Measurements from ENCODE around the gene DTX1. TPM values are rescaled to one million over a fixed set of nuclear protein-coding genes. Genes with fewer than 3 reads are reported as not detected.

Gene DTX1
- total and polyA plus RNA-seq, 2 of the 8 experiments (the other 6 are each of a cell fraction or from before 2014, with no cell fraction given), result 4.7 to 6.9 TPM

GRCh38 chr12:113095405-113095804 is 38.9 kb downstream of the DTX1 start:
- Histone ChIP-seq H2BK5ac (ENCODE audit: low read depth, low read length) (no peak overlapping the region), H3K23ac (ENCODE audit: insufficient read length) (no peak overlapping the region), H3K9me3 (ENCODE audit: insufficient read depth in 2 of 2, low read depth in 1 of 2, low read length in 1 of 2) (no peaks in the 10 kb centered on the region), H3K4me3 (ENCODE audit: extremely low read depth in 1 of 4, insufficient read depth in 2 of 4, low read depth in 3 of 4, low read length in 4 of 4) (no peak overlapping the region), H3K4me1 (replicated peaks in 1 of 4; ENCODE audit: control insufficient read depth in 3 of 4, insufficient read depth in 4 of 4, low read length in 3 of 4) (peaks cover 0 to 14% (median 6%) of the 10 kb centered on the region in 4 experiments; a peak in 5 of 7 replicates), H2BK120ac (replicated peaks; ENCODE audit: low read depth, low read length) (no peak overlapping the region), H2AFZ (ENCODE audit: low read length) (no peak overlapping the region), H3K4me2 (ENCODE audit: insufficient read depth in 1 of 2, low read depth in 2 of 2, low read length in 2 of 2) (no peak overlapping the region), H4K91ac (replicated peaks; ENCODE audit: insufficient read length, low read length) (no peak overlapping the region), H4K5ac (ENCODE audit: insufficient read length, low read depth, low read length) (no peak overlapping the region), H3K27me3 (replicated peaks in 1 of 4; ENCODE audit: control insufficient read depth in 3 of 4, extremely low read depth in 1 of 4, insufficient read depth in 3 of 4, low read length in 3 of 4) (no peaks in the 10 kb centered on the region), H3K18ac (ENCODE audit: extremely low read depth, low read length) (no peak overlapping the region), H3K36me3 (ENCODE audit: control insufficient read depth in 2 of 4, insufficient read depth in 4 of 4, low read length in 3 of 4) (no peaks in the 10 kb centered on the region), H3K9ac (replicated peaks in 1 of 4; ENCODE audit: extremely low read depth in 1 of 4, low read depth in 3 of 4, low read length in 3 of 4) (no peak overlapping the region), H2AK5ac (ENCODE audit: low read depth, low read length) (no peak overlapping the region), H3K27ac (ENCODE audit: low read depth, low read length) (no peak overlapping the region), H3K4ac (replicated peaks; ENCODE audit: insufficient read length, low read depth, low read length) (no peak overlapping the region), H3K14ac (ENCODE audit: insufficient read length) (no peak overlapping the region), H2BK15ac (ENCODE audit: low read length) (no peak overlapping the region), H3K56ac (replicated peaks; ENCODE audit: insufficient read length, low read depth, low read length) (no peak overlapping the region), H2BK12ac (ENCODE audit: low read depth, low read length) (no peak overlapping the region), H3K79me2 (ENCODE audit: control insufficient read depth in 1 of 2, insufficient read depth in 2 of 2, low read length in 2 of 2) (no peaks in the 10 kb centered on the region), H3K79me1 (ENCODE audit: low read depth, low read length) (no peaks in the 10 kb centered on the region), H4K20me1 (replicated peaks in 1 of 2; ENCODE audit: control insufficient read depth in 1 of 2, insufficient read depth in 2 of 2, low read length in 2 of 2) (peaks cover 0 to 2% of the 10 kb centered on the region in 2 experiments), H4K8ac (ENCODE audit: extremely low read depth, insufficient read depth, low read length) (no peak overlapping the region), H2BK20ac (ENCODE audit: low read length) (no peak overlapping the region), H3K23me2 (ENCODE audit: low read depth, low read length) (peaks cover 3% of the 10 kb centered on the region; the same call in 1 of the 2 replicates)
- FAIRE-seq (no peak), DNase-seq (ENCODE audit: low read depth in 1 of 2, low spot score in 2 of 2) (no peak)
- ChIA-PET CTCF (ENCODE audit: partially characterized antibody) (interaction anchor here (1.1 to 8.8 kb wide), 3 partner anchors 35 to 88 kb away, joined by 4 to 139 read pairs (median 5); no protein-coding TSS in a partner anchor), POLR2A (ENCODE audit: partially characterized antibody) (no interaction called here)
- no peak for TF ChIP-seq PHF8 (conservative IDR thresholded peaks at IDR 0.05; ENCODE audit: low read depth, low read length)
- TF ChIP-seq CBX8 (IDR thresholded peaks at IDR 0.05; ENCODE audit: borderline replicate concordance, low read depth, low read length), result no peak
- no peak for TF ChIP-seq POLR2A (IDR thresholded peaks at IDR 0.05; ENCODE audit: control extremely low read depth in 1 of 2, low read depth in 2 of 2, low read length in 2 of 2)
- TF ChIP-seq CTBP2 (IDR thresholded peaks at IDR 0.05; ENCODE audit: borderline replicate concordance, insufficient read depth, insufficient read length, low read length), result no peak
- WGBS, 2 experiments (ENCODE audit: extremely low coverage in 1 of 2, insufficient coverage in 1 of 2, insufficient read length in 1 of 2, insufficient replicate concordance in 2 of 2, low coverage in 1 of 2, low lambda C conversion rate in 2 of 2, missing lambda C conversion rate in 1 of 2), result 68% methylated on average over 6 of the region's 6 CpGs; no CpG with 5 or more reads in 1 of the 2 experiments
